Activated CD8-positive, alpha-beta memory T cell treated with anti-CD3 and anti-CD28 coated beads, Interleukin-2, amount 50 U/mL, for 48 hours (primary cell): ENCODE results near the gene CHMP1A.
A peak's percentile ranks its signal among the peaks of the same experiment; 100 is the strongest.
"Not testable (repeated sequence)": the region's sequence is repeated elsewhere in the genome, so short reads cannot be mapped to it uniquely, and the experiment has no call there.

Source experiments
- DNase-seq: peaks from one replicate; pipeline ENCODE4 v3.0.0-alpha.2; 2020

The CHMP1A gene

GRCh38 chr16:89657442-89658220, at the start of gene CHMP1A, which contains the start of gene SPATA33:
TSS of gene CHMP1A (minus strand) at chr16:89657708. CDS start at chr16:89657588, 120 bp downstream.
TSS of gene SPATA33 (plus strand) at chr16:89657836. CDS start at chr16:89657912, 76 bp downstream.
- peak; percentile 98 for DNase-seq

- no peak for DNase-seq
Measured at GRCh38 chr16:89706518-89707260, 49.2 kb upstream of the CHMP1A start.

DNA sequence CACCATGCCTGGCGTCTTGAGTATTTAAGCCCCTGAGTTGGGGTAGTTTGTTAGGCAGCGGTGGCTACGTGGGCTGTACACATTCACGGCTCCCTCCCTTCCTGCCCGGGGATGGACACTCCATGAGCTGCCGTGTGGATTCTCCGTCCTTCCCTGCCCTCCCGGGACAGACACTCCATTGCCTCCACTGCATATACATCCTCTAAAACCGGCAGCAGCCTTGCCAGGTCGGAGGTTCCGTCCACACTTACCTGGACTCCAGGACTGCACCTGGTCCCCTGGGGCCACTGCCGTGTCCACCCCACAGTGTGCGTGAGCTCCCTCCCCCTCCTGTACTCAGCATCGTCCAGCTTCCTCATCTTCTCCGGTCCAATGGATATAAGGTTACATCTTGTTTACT, 47.5 kb upstream of the CHMP1A start:
- DNase-seq, result no peak

GRCh38 chr16:89704281-89704680, 46.8 kb upstream of the CHMP1A start:
- no peak for DNase-seq

DNA sequence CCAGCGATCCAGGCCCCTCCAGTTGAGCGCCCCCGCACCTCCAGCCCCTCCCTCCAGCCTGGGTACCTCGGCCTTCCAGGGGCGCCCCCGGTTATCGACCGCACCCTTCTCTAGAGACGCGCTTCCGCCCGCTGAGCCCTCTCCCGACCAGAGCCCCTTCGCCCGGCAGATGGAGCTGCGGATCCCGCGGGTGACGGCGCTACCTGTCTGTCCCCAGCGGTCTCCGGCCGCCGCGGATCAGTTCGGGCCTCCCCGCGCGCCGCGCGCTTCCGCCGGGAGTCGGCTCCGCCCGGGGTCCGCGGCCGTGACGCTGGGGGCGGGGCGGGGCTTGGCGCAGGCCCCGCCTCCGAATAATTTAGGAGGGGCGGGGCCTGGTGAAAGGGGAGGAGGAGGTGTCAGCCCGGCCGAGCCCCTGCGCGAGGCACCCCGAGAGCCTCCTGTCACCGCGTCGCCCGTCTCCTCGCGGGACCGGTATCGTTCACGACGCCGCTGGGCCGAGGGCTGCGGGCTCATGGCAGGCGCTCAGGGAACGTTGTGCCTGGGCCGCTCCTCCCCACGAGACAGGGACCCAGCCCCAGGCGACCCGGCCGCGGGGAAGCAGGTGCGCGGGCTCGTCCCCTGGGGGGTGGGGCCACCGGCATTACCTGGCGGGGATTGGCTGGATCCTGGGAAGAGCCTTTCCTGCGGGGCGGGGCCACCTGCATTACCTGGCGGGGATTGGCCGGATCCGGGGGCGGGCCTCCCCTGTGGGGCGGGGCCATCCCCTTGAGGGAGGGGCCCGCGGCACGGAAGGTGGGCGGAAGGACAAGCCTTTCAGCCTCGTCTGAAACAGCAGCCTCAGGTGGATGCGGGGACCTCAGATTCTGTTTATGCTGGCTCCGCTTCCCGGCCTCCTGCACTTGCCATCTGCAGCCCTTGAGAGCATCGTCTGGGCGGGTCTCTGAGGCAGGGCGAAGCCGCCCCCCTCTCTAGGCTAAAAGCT, 44.2 kb upstream of the CHMP1A start, which contains the start of gene SPATA2L:
Gene SPATA2L, minus strand, starts transcription at position 281 of the 982 bp plus-strand sequence. CDS start 473 bp downstream, outside the sequence.
- DNase-seq, result peak; percentile 97

DNA sequence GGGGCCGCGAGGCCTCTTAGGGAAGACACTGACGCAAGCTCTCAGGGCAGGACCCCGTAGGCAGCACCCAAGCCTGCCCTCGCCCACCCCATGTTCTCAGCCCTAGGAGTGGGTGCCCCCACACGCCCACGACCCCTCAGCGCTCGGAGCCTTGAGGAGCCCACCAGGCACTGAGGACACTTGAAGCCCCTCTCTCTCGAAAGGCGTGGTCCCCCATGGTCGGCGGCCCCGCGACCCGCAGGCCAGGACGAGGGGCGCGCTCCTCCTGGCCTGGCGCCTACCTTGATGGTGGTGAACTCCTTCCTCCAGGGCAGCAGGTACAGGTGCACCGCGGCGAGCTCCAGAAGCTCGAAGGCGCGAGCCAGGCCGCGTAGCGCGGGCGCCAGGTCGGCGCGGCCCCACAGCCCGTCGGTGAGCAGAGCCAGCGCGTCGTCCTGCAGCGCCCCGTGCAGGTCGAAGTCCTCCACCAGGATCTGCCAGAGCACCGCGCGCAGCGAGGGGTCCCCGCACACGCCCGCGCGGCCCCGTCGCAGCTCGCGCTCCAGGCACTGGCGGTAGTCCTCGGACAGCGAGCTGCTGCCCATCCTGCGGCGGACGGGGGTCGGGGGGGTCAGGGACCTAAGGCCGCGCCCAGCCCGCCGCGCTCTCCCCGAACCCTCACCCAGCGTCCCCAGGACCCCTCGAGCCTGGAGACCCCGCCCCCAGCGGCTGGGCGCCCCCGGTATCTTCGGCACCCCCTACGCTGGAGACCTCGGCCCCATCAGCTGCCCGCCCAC, 43.3 kb upstream of the CHMP1A start:
- DNase-seq, result peak; percentile 79

- peak; percentile 99 for DNase-seq
Measured at GRCh38 chr16:89700100-89700648, 42.7 kb upstream of the CHMP1A start.

DNA sequence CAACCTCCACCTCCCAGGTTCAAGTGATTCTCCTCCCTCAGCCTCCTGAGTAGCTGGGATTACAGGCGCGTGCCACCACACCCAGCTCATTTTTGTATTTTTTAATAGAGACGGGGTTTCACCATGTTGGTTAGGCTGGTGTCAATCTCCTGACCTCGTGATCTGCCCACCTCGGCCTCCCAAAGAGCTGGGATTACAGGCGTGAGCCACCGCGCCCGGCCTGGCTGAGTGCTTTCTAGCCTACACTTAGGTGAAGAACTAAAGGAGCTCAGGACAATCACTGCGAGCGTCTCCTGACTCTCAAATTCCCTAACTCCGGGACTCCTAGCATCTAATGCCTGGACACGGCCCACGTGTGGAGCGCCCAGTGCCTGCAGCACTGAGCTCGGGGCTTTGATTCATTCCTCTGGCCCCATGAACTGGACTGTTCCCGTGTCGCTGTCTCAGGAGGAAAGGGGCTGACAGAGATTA, 42.2 kb upstream of the CHMP1A start:
- DNase-seq, result not testable (repeated sequence)

GRCh38 chr16:89698717-89699116, 41.2 kb upstream of the CHMP1A start:
- not testable (repeated sequence) for DNase-seq

- DNase-seq, result no peak
Measured at GRCh38 chr16:89697616-89698331, 40.3 kb upstream of the CHMP1A start.

DNA sequence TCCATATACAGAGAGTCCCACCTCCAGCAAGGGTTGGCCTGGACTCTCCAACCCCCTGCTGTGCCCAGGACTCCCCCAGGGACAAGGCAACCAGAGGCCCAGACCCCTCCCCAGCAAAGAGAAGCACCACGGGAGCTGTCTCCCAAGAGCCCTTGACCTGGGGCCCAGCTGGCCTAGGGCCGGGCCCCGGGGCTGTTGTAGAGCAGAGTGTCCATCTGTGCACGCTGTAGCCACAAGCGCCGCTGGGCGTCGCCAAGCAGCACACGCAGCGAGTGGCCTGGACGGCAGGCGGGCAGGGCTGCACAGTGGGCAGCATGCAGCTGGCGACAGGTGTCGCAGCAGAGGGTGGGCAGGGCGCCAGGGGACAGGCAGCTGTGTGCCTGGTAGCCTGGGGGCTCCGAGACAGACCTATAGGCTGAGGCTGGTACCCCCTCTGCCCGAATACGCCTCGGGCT, 39.7 kb upstream of the CHMP1A start:
- DNase-seq, result no peak

DNA sequence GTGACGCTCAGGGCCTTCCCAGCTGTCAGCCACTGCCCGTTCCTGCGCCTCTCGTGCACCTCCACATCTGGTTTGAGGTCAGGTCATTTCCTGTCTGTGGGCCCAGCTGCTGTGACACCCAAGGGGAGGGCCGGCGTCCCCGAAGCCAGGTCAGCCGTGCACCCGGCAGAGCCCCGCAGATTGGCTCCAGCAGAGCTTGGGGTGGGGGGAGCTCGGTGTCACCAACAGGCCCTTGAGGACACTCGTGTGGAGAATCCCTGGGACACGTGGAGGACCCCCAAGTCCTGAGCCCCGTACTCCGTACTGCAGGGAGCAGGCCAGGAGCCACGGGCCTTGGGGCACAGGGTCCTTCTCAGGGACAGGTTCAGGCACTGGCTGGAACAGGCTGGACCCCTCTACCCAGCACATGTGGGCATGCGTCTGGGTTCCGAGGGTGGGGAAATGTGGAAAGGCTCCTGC, 39.2 kb upstream of the CHMP1A start:
- peak; percentile 61 for DNase-seq

- DNase-seq, result no peak
Measured at GRCh38 chr16:89695875-89696669, 38.6 kb upstream of the CHMP1A start.

GRCh38 chr16:89695086-89695874, 37.8 kb upstream of the CHMP1A start:
- DNase-seq, result no peak

DNA sequence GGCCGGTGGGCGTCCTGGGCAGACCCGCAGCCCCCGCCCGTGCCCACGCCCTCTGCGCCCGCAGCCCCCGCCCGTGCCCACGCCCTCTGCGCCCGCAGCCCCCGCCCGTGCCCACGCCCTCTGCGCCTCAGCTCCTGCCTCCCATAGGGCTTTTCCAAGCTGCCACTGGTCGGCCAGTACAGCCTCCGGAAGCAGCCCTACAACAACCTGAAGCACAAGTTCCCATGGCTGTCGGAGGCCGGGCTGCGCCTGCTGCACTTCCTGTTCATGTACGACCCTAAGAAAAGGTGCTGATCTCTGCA, 37.2 kb upstream of the CHMP1A start:
- DNase-seq, result not testable (repeated sequence)

- DNase-seq, result no peak
Measured at GRCh38 chr16:89693931-89694783, 36.6 kb upstream of the CHMP1A start.

DNA sequence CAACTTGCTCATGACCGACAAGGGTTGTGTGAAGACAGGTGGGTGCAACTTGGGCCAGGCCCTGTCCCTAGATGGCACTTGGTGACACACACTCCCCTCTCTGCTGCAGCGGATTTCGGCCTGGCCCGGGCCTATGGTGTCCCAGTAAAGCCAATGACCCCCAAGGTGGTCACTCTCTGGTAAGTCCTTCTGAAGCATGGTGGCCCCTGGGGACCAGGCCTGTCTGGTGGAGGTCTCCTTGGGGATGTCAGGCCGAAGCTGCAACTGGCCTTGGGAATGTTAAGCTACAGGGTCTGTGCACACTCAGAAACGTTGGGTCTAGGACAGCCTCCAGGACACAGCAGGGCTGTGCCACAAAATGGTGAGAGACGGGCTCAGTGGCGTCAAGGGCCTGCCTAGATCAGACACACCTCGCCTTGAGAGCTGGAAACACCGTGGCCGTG, 35.8 kb upstream of the CHMP1A start:
- no peak for DNase-seq
